K562 (cell line): ENCODE measurements around the gene LAMB3. TPM values are rescaled to one million over a fixed set of nuclear protein-coding genes. Genes with fewer than 3 reads are reported as not detected.

Experiments
- ATAC-seq: fragments of 200-7000 bp; cut with Tn5 transposase; 3 replicates; pipeline ENCODE4 v1.9.1; 2020; ENCODE audit warnings: moderate library complexity
- BruUV-seq: library from RNA; stranded (reverse); fragments of 400-500 nt; replicated peaks from 2 replicates; lab custom pipeline; 2021; lab: Mats Ljungman, UMichigan
- CTCF ChIA-PET: fragments of 300-600 bp; formaldehyde crosslinking; extraction: SDS; loops from one replicate; lab custom pipeline; 2021; ENCODE audit warnings: low intra/inter-chr PET ratio; lab: Yijun Ruan, JAX
- POLR2A ChIA-PET: fragments of 300-600, 350-650 bp; sonication (Branson Sonifier 250); formaldehyde crosslinking; extraction: SDS; loops from one replicate; lab custom pipeline; 2021; ENCODE audit warnings: antibody characterized with exemption, inconsistent platforms; lab: Yijun Ruan, JAX
- DNase-seq, 4 experiments: peaks; one replicate each; pipeline versions ENCODE4 v3.0.0 to v3.0.0-alpha.2; 2011 to 2018; ENCODE audit warnings: low spot score in 3 of 4, mixed read lengths in 3 of 4; ENCODE audit errors: extremely low read depth in 1 of 4
- FAIRE-seq: peaks from 2 replicates; lab custom pipeline; 2011; peaks lifted over from hg19 to GRCh38; lab: Jason Lieb, UNC
- H2AFZ ChIP-seq: 2 replicates; pipeline ENCODE4 v1.6.0; 2011; ENCODE audit warnings: low read depth, low read length, control low read depth, inconsistent platforms
- H3K27ac ChIP-seq: fragments of 200-600 bp; 3 replicates; pipeline ENCODE4 v1.8.0; 2011; ENCODE audit warnings: low read depth, mild to moderate bottlenecking, control low read depth, inconsistent platforms, low read length, moderate library complexity, mixed read lengths; ENCODE audit errors: extremely low read depth
- H3K27me3 ChIP-seq, 2 experiments: fragments of 300-600 bp in 1 of 2; 2 replicates in 1 of 2; 3 replicates in 1 of 2; pipeline versions ENCODE4 v1.6.0 to v1.8.0; 2011; ENCODE audit warnings: inconsistent platforms in 2 of 2, low read length in 2 of 2, mild to moderate bottlenecking in 1 of 2, mixed read lengths in 1 of 2, moderate library complexity in 1 of 2; ENCODE audit not compliant: control insufficient read depth in 2 of 2, insufficient read depth in 2 of 2
- H3K36me3 ChIP-seq: fragments of 300-600 bp; 3 replicates; pipeline ENCODE4 v1.8.0; 2011; ENCODE audit warnings: mild to moderate bottlenecking, low read length, inconsistent platforms; ENCODE audit not compliant: control insufficient read depth, insufficient read depth
- H3K4me1 ChIP-seq, 2 experiments: fragments of 200-600 bp in 1 of 2; replicated peaks in 1 of 2; 2 replicates in 1 of 2; 3 replicates in 1 of 2; pipeline versions ENCODE4 v1.5.1 to v1.8.0; 2011; ENCODE audit warnings: inconsistent platforms in 2 of 2, low read length in 2 of 2, mild to moderate bottlenecking in 1 of 2, mixed read lengths in 1 of 2, moderate library complexity in 1 of 2; ENCODE audit not compliant: control insufficient read depth in 2 of 2, insufficient read depth in 2 of 2
- H3K4me2 ChIP-seq: 2 replicates; pipeline ENCODE4 v1.6.1; 2011; ENCODE audit warnings: low read length, control low read depth, inconsistent platforms, mixed read lengths; ENCODE audit not compliant: insufficient read depth
- H3K4me3 ChIP-seq: fragments of 200-600 bp; sonication (generic), shearing (Covaris generic); 2 replicates; pipeline ENCODE4 v1.5.1; 2016; ENCODE audit warnings: control low read depth, inconsistent platforms
- H3K79me2 ChIP-seq: fragments of 200-600 bp; 3 replicates; pipeline ENCODE4 v1.8.0; 2011; ENCODE audit warnings: low read length, inconsistent platforms; ENCODE audit not compliant: control insufficient read depth, insufficient read depth
- H3K9ac ChIP-seq, 2 experiments: 2 replicates each; pipeline versions ENCODE4 v1.6.0 to v1.6.1; 2011; ENCODE audit warnings: low read depth in 2 of 2, low read length in 2 of 2, control low read depth in 1 of 2, inconsistent platforms in 1 of 2, mild to moderate bottlenecking in 1 of 2, mixed read lengths in 1 of 2; ENCODE audit not compliant: insufficient read depth in 1 of 2
- H3K9me1 ChIP-seq: one replicate; pipeline ENCODE4 v1.6.0; 2011; ENCODE audit warnings: inconsistent platforms, mild to moderate bottlenecking, low read length, moderate library complexity; ENCODE audit not compliant: control insufficient read depth, insufficient read depth
- H3K9me3 ChIP-seq: replicated peaks from 2 replicates; pipeline ENCODE4 v1.5.1; 2011; ENCODE audit warnings: low read depth, low read length, inconsistent platforms; ENCODE audit not compliant: control insufficient read depth, insufficient read depth
- H4K20me1 ChIP-seq: replicated peaks from 2 replicates; pipeline ENCODE4 v1.6.1; 2011; ENCODE audit warnings: low read length, inconsistent platforms, mixed read lengths; ENCODE audit not compliant: control insufficient read depth, insufficient read depth
- BDP1 ChIP-seq: IDR thresholded peaks from 3 replicates; pipeline ENCODE4 v1.6.1; 2011; ENCODE audit not compliant: insufficient read length, insufficient read depth
- CTCF ChIP-seq, 3 experiments: IDR thresholded peaks in 2 of 3; conservative IDR thresholded peaks in 1 of 3; 2 replicates each; pipeline ENCODE4 v1.5.1; 2011 to 2012; ENCODE audit warnings: low read length in 3 of 3, mild to moderate bottlenecking in 3 of 3, control low read depth in 2 of 3, improper control_type of control experiment in 1 of 3, inconsistent platforms in 1 of 3, low read depth in 1 of 3, mixed read lengths in 1 of 3, moderate library complexity in 1 of 3; ENCODE audit not compliant: insufficient read depth in 2 of 3
- YY1 ChIP-seq, 3 experiments: IDR thresholded peaks; 2 replicates each; pipeline ENCODE4 v1.6.1; 2011; ENCODE audit warnings: low read length in 2 of 3, mild to moderate bottlenecking in 2 of 3, moderate library complexity in 2 of 3, borderline replicate concordance in 1 of 3, control low read depth in 1 of 3, low read depth in 1 of 3; ENCODE audit not compliant: insufficient read depth in 3 of 3, insufficient replicate concordance in 2 of 3, control insufficient read depth in 1 of 3, insufficient read length in 1 of 3; ENCODE audit errors: extremely low read depth in 1 of 3
- ZNF76 ChIP-seq: fragments of 250-450 bp; sonication (Bioruptor Pico); IDR thresholded peaks from 2 replicates; pipeline ENCODE4 v1.4.0; 2020; ENCODE audit warnings: mild to moderate bottlenecking, moderate library complexity, borderline replicate concordance
- WGBS: fragments of 100-300 bp; shearing (Covaris generic); methylation state at CpG from one replicate; pipeline ENCODE4 v1.1.6; 2016; ENCODE audit warnings: low coverage, mixed read lengths; ENCODE audit not compliant: insufficient coverage; ENCODE audit errors: missing lambda C conversion rate; 5-methylcytosine and 5-hydroxymethylcytosine counted together
- in situ Hi-C: fragments of 300-500 bp; cut with MboI; formaldehyde crosslinking; loops from 4 replicates; pipeline ENCODE4 v1.15.0; 2018; ENCODE audit warnings: inconsistent platforms, mixed read lengths
- intact Hi-C: fragments of 100-400 bp; cut with micrococcal nuclease; formaldehyde crosslinking; loops from 2 replicates; pipeline ENCODE4 v1.14.2; 2022
- polyA plus RNA-seq, 8 experiments: library from polyadenylated mRNA; depleted of rRNA in 4 of 8; stranded (reverse) in 5 of 8; unstranded in 3 of 8; fragments of >200 nt; fragmentation: Nextera tagmentation in 2 of 8; fragmentation: Illumina TruSeq in 1 of 8; extraction: Ambion mirVana in 2 of 8; extraction: Trizol in 1 of 8; gene quantifications; 2 replicates each; pipeline versions ENCODE4 v1.2.1 to v1.2.3, GENCODE V29; 2011 to 2014; ENCODE audit warnings: inconsistent platforms in 1 of 8, missing spikeins in 1 of 8
- total RNA-seq, 7 experiments: library from RNA; depleted of rRNA in 6 of 7; stranded (reverse); fragments of >200 nt in 6 of 7; fragmentation: Illumina TruSeq in 2 of 7; extraction: Trizol in 2 of 7; gene quantifications; 2 replicates each; pipeline versions ENCODE4 v1.2.1 to v1.2.3, GENCODE V29; 2011 to 2021; ENCODE audit warnings: low replicate concordance in 1 of 7

LAMB3 gene
- total and polyA plus RNA-seq, 9 of the 15 experiments (the other 6 are each of a cell fraction or from before 2014, with no cell fraction given) = 0.08 to 1.3 (median 0.91) TPM

- no peaks in the 10 kb centered on the region for H3K79me2 ChIP-seq
- no peaks in the 10 kb centered on the region for H3K4me1 ChIP-seq
- under 1% methylated on average over 13 of the region's 13 CpGs for WGBS
- no peak overlapping the region for H3K27ac ChIP-seq
- H3K9me1 ChIP-seq = no peaks in the 10 kb centered on the region
- H3K4me2 ChIP-seq = no peak overlapping the region
- no peak overlapping the region for H3K4me3 ChIP-seq
- intact Hi-C loops = no loop called here
- H3K27me3 ChIP-seq = peaks cover 23 to 85% of the 10 kb centered on the region in 2 experiments; a peak in 4 of 5 replicates
- ChIA-PET CTCF (no interaction called here), POLR2A (no interaction called here)
- H3K9me3 ChIP-seq = no peaks in the 10 kb centered on the region
- TF ChIP-seq YY1 (IDR thresholded peaks at IDR 0.05; ENCODE audit: borderline replicate concordance in 1 of 3, control insufficient read depth in 1 of 3, extremely low read depth in 1 of 3, insufficient read depth in 3 of 3, insufficient read length in 1 of 3, insufficient replicate concordance in 2 of 3, low read depth in 1 of 3, low read length in 2 of 3) = peak in 1 of 3 experiments; percentile 75
- no peak for TF ChIP-seq ZNF76
- TF ChIP-seq CTCF (IDR thresholded peaks at IDR 0.05 in 2 of 3, conservative IDR thresholded peaks at IDR 0.05 in 1 of 3; ENCODE audit: insufficient read depth in 2 of 3, low read depth in 1 of 3, low read length in 3 of 3) = peak; percentile 16 to 46 (median 17); a peak in 2 of 6 replicates
- TF ChIP-seq BDP1 = no peak
- no peak overlapping the region for H2AFZ ChIP-seq
- peak; percentile 63 for ATAC-seq
- no TSS peak for BruUV-seq
- H3K36me3 ChIP-seq = no peaks in the 10 kb centered on the region
- no peak overlapping the region for H3K9ac ChIP-seq
- DNase-seq = peak in 1 of 4 experiments; percentile 23
- no peaks in the 10 kb centered on the region; the same call in 1 of the 2 replicates for H4K20me1 ChIP-seq
- FAIRE-seq = no peak
- in situ Hi-C loops = no loop called here
Measured at GRCh38 chr1:209611771-209612570, 40.3 kb downstream of the LAMB3 start.
